Tibial nerve (tissue), 4 donors: Measurements from ENCODE around the gene STPG3. TPM values are rescaled to one million over a fixed set of nuclear protein-coding genes. Genes with fewer than 3 reads are reported as not detected.

Source experiments
- DNase-seq, 2 donors: peaks; one replicate each; pipeline ENCODE4 v3.0.0-alpha.2; 2019; ENCODE audit warnings: low spot score in 2 of 2
- H3K27ac ChIP-seq, 4 donors: fragments of 200-600 bp; sonication (generic) in 3 of 4; one replicate each; pipeline ENCODE4 v1.5.1; 2017 to 2019; ENCODE audit warnings: mild to moderate bottlenecking in 1 of 4
- H3K27me3 ChIP-seq, 2 donors: fragments of 200-600 bp; sonication (generic) in 1 of 2; one replicate each; pipeline versions ENCODE4 v1.5.1 to v1.6.0; 2017 to 2019
- H3K36me3 ChIP-seq, 3 donors: fragments of 200-600 bp; sonication (generic); one replicate each; pipeline ENCODE4 v1.5.1; 2018 to 2019
- H3K4me1 ChIP-seq, 4 donors: fragments of 200-600 bp; sonication (generic) in 3 of 4; one replicate each; pipeline ENCODE4 v1.5.1; 2017 to 2019
- H3K4me3 ChIP-seq, 4 donors: fragments of 200-600 bp; sonication (generic) in 3 of 4; one replicate each; pipeline ENCODE4 v1.5.1; 2017 to 2019; ENCODE audit warnings: mild to moderate bottlenecking in 1 of 4, moderate library complexity in 1 of 4
- H3K9me3 ChIP-seq, 4 donors: fragments of 200-600 bp; sonication (generic) in 3 of 4; one replicate each; pipeline ENCODE4 v1.5.1; 2017 to 2019
- EP300 ChIP-seq, 2 donors: sonication (generic); formaldehyde crosslinking; IDR thresholded peaks; one replicate each; pipeline ENCODE4 v1.6.1; 2017; ENCODE audit warnings: antibody characterized with exemption in 2 of 2, mild to moderate bottlenecking in 1 of 2
- POLR2A ChIP-seq, 2 donors: fragments of 450-650 bp; IDR thresholded peaks; one replicate each; pipeline ENCODE4 v1.6.1; 2017; ENCODE audit warnings: antibody characterized with exemption in 2 of 2, mild to moderate bottlenecking in 2 of 2, moderate library complexity in 2 of 2
- whole genome bisulfite sequencing, 2 donors: methylation state at CpG; one replicate each; pipeline ENCODE4 v1.1.5; 2018; 5-methylcytosine and 5-hydroxymethylcytosine counted together
- total RNA-seq, 4 donors: library from RNA; depleted of rRNA; stranded (reverse); fragments of >200 nt; gene quantifications; one replicate each; pipeline ENCODE4 v1.1.0, GENCODE V29; 2016
- TF ChIP-seq, protein P1 (sequence below), 5 experiments: fragments of 200-600 bp in 3 of 5; fragments of 450-650 bp in 2 of 5; sonication (generic) in 3 of 5; IDR thresholded peaks; one replicate each; pipeline ENCODE4 v1.5.1; 2016 to 2019; ENCODE audit warnings: antibody characterized with exemption in 5 of 5, mild to moderate bottlenecking in 3 of 5, moderate library complexity in 2 of 5

The STPG3 gene
- total RNA-seq, 4 donors from 2014 or later = not detected

DNA sequence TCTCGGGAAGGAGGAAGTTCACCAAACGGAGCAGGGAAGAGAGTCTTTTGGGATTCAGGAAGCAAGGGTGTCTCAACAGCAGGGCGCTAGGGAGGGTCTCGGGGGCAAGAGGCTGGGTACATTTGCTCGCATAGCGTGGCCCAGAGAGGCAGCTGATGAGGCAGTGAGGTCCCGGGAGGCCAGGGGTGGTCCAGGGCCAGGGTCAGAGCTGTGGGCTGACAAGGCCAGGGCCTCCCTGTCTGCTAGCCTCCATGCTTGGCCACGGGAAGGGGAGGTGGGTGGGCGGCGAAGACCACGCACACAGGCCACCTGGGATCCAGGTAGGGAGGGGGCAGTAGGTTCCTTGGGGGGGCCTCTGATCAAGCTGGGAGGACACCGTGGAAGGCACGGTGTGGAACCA is 39.6 kb upstream of the STPG3 start:
- whole genome bisulfite sequencing, 2 donors = 74 to 78% methylated on average over 13 of the region's 13 CpGs
- peaks cover 0 to 63% (median 0%) of the 10 kb centered on the region in 3 donors for H3K36me3 ChIP-seq
- no peaks in the 10 kb centered on the region for H3K27me3 ChIP-seq
- peaks cover 0 to 11% (median 6%) of the 10 kb centered on the region in 4 donors for H3K4me1 ChIP-seq
- no peak overlapping the region for H3K27ac ChIP-seq
- no peak for TF ChIP-seq POLR2A (IDR thresholded peaks at IDR 0.05)
- TF ChIP-seq, protein P1, sequence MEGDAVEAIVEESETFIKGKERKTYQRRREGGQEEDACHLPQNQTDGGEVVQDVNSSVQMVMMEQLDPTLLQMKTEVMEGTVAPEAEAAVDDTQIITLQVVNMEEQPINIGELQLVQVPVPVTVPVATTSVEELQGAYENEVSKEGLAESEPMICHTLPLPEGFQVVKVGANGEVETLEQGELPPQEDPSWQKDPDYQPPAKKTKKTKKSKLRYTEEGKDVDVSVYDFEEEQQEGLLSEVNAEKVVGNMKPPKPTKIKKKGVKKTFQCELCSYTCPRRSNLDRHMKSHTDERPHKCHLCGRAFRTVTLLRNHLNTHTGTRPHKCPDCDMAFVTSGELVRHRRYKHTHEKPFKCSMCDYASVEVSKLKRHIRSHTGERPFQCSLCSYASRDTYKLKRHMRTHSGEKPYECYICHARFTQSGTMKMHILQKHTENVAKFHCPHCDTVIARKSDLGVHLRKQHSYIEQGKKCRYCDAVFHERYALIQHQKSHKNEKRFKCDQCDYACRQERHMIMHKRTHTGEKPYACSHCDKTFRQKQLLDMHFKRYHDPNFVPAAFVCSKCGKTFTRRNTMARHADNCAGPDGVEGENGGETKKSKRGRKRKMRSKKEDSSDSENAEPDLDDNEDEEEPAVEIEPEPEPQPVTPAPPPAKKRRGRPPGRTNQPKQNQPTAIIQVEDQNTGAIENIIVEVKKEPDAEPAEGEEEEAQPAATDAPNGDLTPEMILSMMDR (IDR thresholded peaks at IDR 0.05) = no peak
- no peak for TF ChIP-seq EP300 (IDR thresholded peaks at IDR 0.05)
- no peak overlapping the region for H3K4me3 ChIP-seq
- H3K9me3 ChIP-seq = no peaks in the 10 kb centered on the region
- no peak for DNase-seq

DNA sequence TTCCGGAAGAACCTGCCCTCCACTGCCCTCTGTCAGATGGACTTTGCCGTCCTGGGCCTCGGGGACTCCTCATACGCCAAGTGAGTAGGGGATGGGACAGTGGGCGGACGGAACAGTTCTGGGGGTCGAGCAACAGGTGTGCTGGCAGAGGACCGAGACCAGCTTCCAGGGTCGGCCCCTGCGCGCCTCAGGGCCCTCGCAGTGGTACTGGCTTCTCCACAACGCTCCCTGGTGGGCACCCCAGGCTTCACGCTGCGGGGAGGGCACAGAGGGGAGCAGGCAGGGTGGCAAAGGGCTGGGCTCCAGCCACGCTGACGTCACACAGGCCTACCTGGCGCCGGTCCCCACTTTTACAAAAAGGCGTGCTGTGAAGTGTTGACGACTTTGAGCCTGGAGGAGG is 38.6 kb upstream of the STPG3 start:
- WGBS, 2 donors = 71 to 87% methylated on average over 17 to 21 of the region's 21 CpGs
- Histone ChIP-seq H3K27ac (no peak overlapping the region), H3K27me3 (no peaks in the 10 kb centered on the region), H3K4me1 (peaks cover 0 to 9% (median 4%) of the 10 kb centered on the region in 4 donors), H3K9me3 (no peaks in the 10 kb centered on the region), H3K4me3 (no peak overlapping the region), H3K36me3 (peaks cover 0 to 65% (median 0%) of the 10 kb centered on the region in 3 donors)
- no peak for DNase-seq
- TF ChIP-seq POLR2A (IDR thresholded peaks at IDR 0.05) (no peak), EP300 (IDR thresholded peaks at IDR 0.05) (no peak)
- TF ChIP-seq, protein P1 (IDR thresholded peaks at IDR 0.05) = no peak

DNA sequence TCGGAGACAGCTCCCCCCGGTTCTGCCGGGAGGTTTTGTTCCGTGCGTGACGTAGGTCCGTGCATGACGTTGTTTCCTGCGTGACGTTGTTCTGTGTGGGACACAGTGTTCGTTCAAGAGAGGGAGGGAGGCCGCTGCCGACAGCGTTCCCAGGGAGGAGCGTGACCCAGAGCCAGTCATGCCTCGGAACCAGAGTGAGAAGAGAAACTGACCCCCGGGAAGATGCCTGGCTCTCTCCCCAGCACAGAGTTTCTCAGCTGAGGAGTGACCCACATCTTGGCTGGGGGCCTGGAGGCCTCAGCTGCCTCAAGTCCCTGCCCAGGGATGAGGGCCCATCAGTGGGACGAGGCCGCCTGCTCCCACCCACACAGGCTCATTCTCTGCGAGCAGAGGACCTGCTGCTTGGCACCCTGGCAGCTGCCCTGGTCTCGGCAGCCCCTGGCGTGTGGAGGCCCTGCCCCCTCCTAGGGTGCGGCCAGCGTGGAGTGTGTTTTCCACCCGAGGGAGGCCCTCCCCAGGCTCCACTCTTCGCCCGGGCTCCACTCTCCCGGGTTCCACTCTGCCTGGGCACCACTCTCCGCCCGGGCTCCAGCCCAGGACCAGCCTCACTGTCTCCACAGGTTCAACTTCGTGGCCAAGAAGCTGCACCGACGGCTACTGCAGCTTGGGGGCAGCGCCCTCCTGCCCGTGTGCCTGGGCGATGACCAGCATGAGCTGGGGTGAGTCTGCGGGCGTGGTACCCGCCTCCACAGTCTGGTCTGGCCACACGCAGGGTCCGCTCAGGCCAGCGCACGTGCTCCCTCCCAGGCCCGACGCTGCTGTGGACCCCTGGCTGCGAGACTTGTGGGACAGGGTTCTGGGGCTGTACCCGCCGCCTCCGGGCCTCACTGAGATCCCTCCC is 37.7 kb upstream of the STPG3 start:
- no peak overlapping the region for H3K4me3 ChIP-seq
- H3K27ac ChIP-seq = peak overlapping the region in 1 of 4 donors; percentile 24
- no peak for TF ChIP-seq EP300 (IDR thresholded peaks at IDR 0.05)
- TF ChIP-seq, protein P1 (IDR thresholded peaks at IDR 0.05) = no peak
- no peak for TF ChIP-seq POLR2A (IDR thresholded peaks at IDR 0.05)
- peaks cover 0 to 18% (median 10%) of the 10 kb centered on the region in 4 donors for H3K4me1 ChIP-seq
- 80 to 87% methylated on average over 33 to 43 of the region's 49 CpGs for WGBS, 2 donors
- H3K36me3 ChIP-seq = peaks cover 0 to 59% (median 0%) of the 10 kb centered on the region in 3 donors
- H3K9me3 ChIP-seq = no peaks in the 10 kb centered on the region
- no peaks in the 10 kb centered on the region for H3K27me3 ChIP-seq
- no peak for DNase-seq

DNA sequence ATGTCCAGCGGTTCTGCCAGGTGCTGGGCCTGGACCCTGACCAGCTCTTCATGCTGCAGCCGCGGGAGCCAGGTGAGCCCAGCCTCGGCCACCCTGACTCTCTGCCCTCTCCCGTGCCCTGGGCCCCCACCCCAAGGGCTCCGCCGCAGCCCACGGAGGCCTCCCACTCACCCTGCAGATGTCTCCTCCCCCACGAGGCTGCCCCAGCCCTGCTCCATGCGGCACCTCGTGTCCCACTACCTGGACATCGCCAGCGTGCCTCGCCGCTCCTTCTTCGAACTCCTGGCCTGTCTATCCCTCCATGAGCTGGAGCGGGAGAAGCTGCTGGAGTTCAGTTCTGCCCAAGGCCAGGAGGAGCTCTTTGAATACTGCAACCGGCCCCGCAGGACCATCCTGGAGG is 36.5 kb upstream of the STPG3 start:
- H3K36me3 ChIP-seq = peaks cover 0 to 50% (median 0%) of the 10 kb centered on the region in 3 donors
- no peak overlapping the region for H3K4me3 ChIP-seq
- no peaks in the 10 kb centered on the region for H3K9me3 ChIP-seq
- H3K27me3 ChIP-seq = no peaks in the 10 kb centered on the region
- H3K27ac ChIP-seq = no peak overlapping the region
- H3K4me1 ChIP-seq = peaks cover 0 to 30% (median 13%) of the 10 kb centered on the region in 4 donors
- no peak for TF ChIP-seq POLR2A (IDR thresholded peaks at IDR 0.05)
- TF ChIP-seq, protein P1 (IDR thresholded peaks at IDR 0.05) = no peak
- no peak for TF ChIP-seq EP300 (IDR thresholded peaks at IDR 0.05)
- no peak for DNase-seq
- 92 to 95% methylated on average over 15 to 17 of the region's 19 CpGs for WGBS, 2 donors
